Measurements from ENCODE around the gene ADGB. TPM values are rescaled to one million over a fixed set of nuclear protein-coding genes. Genes with fewer than 3 reads are reported as not detected.

The ADGB gene
- total RNA-seq (2022), result not detected in 2 replicates
- percentile 0 among the genes with signal in this experiment for Bru-seq, nascent RNA
- percentile 0 among the genes with signal in this experiment for BruChase-seq, experiment 1, labeled RNA remaining after a 6-hour chase
- BruChase-seq, experiment 2, labeled RNA remaining after a 2-hour chase, result percentile 2 among the genes with signal in this experiment
- long read RNA-seq, result 0 reads

- no peak for TF ChIP-seq CTCF (IDR thresholded peaks at IDR 0.05; ENCODE audit: unreplicated experiment)
- Mint-ChIP-seq H3K27ac (ENCODE audit: unreplicated experiment) (no peak within 1 kb of the TSS), H3K36me3 (ENCODE audit: insufficient read depth, unreplicated experiment) (no peaks in the 10 kb centered on the region), H3K4me1 (ENCODE audit: low read depth, unreplicated experiment) (no peaks in the 10 kb centered on the region), H3K9me3 (ENCODE audit: low read depth, unreplicated experiment) (no peaks in the 10 kb centered on the region), H3K4me3 (ENCODE audit: low read depth, unreplicated experiment) (no peak within 1 kb of the TSS), H3K27me3 (ENCODE audit: unreplicated experiment) (no peaks in the 10 kb centered on the region)
- intact Hi-C loops (cut with micrococcal nuclease; ENCODE audit: unreplicated experiment), result no loop called here
- peak; percentile 5 for DNase-seq
- no TSS peak for BruUV-seq (replicated peaks)
- CTCF ChIA-PET, result no interaction called here
Observed at GRCh38 chr6:146598772-146599405, at the start of gene ADGB. Gene ADGB, plus strand, starts transcription at chr6:146598972. Its CDS starts 69 bp downstream, at chr6:146599041.

- no peaks in the 10 kb centered on the region for H3K4me1 Mint-ChIP-seq (ENCODE audit: low read depth, unreplicated experiment)
- CTCF ChIA-PET, result no interaction called here
- no peaks in the 10 kb centered on the region for H3K9me3 Mint-ChIP-seq (ENCODE audit: low read depth, unreplicated experiment)
Observed at GRCh38 chr6:146550911-146551310, 47.9 kb upstream of the ADGB start.

GRCh38 chr6:146551545-146551944 lies 47.2 kb upstream of the ADGB start:
- no peaks in the 10 kb centered on the region for H3K4me1 Mint-ChIP-seq (ENCODE audit: low read depth, unreplicated experiment)
- no peak for DNase-seq
- intact Hi-C loops (cut with micrococcal nuclease; ENCODE audit: unreplicated experiment), result no loop called here
- no peaks in the 10 kb centered on the region for H3K9me3 Mint-ChIP-seq (ENCODE audit: low read depth, unreplicated experiment)
- no TSS peak for BruUV-seq (replicated peaks)
- no peak for TF ChIP-seq CTCF (IDR thresholded peaks at IDR 0.05; ENCODE audit: unreplicated experiment)
- CTCF ChIA-PET, result no interaction called here
- no peaks in the 10 kb centered on the region for H3K27me3 Mint-ChIP-seq (ENCODE audit: unreplicated experiment)
- peaks cover 20% of the 10 kb centered on the region for H3K36me3 Mint-ChIP-seq (ENCODE audit: insufficient read depth, unreplicated experiment)
- peak overlapping the region; percentile 49 for H3K4me3 Mint-ChIP-seq (ENCODE audit: low read depth, unreplicated experiment)
- peak overlapping the region; percentile 69 for H3K27ac Mint-ChIP-seq (ENCODE audit: unreplicated experiment)

More at GRCh38 chr6:146550911-146551310, 47.9 kb upstream of the ADGB start:
- no peak for DNase-seq
- no TSS peak for BruUV-seq (replicated peaks)
- peaks cover 22% of the 10 kb centered on the region for H3K36me3 Mint-ChIP-seq (ENCODE audit: insufficient read depth, unreplicated experiment)
- H3K27ac Mint-ChIP-seq (ENCODE audit: unreplicated experiment), result peak overlapping the region; percentile 69
- TF ChIP-seq CTCF (IDR thresholded peaks at IDR 0.05; ENCODE audit: unreplicated experiment), result no peak
- H3K27me3 Mint-ChIP-seq (ENCODE audit: unreplicated experiment), result no peaks in the 10 kb centered on the region
- peak overlapping the region; percentile 49 for H3K4me3 Mint-ChIP-seq (ENCODE audit: low read depth, unreplicated experiment)
- intact Hi-C loops (cut with micrococcal nuclease; ENCODE audit: unreplicated experiment), result no loop called here

GRCh38 chr6:146553377-146554135 lies 45.2 kb upstream of the ADGB start:
- no TSS peak for BruUV-seq (replicated peaks)
- no peak overlapping the region for H3K4me3 Mint-ChIP-seq (ENCODE audit: low read depth, unreplicated experiment)
- TF ChIP-seq CTCF (IDR thresholded peaks at IDR 0.05; ENCODE audit: unreplicated experiment), result no peak
- no peaks in the 10 kb centered on the region for H3K9me3 Mint-ChIP-seq (ENCODE audit: low read depth, unreplicated experiment)
- no peaks in the 10 kb centered on the region for H3K27me3 Mint-ChIP-seq (ENCODE audit: unreplicated experiment)
- H3K27ac Mint-ChIP-seq (ENCODE audit: unreplicated experiment), result no peak overlapping the region
- CTCF ChIA-PET, result no interaction called here
- H3K4me1 Mint-ChIP-seq (ENCODE audit: low read depth, unreplicated experiment), result no peaks in the 10 kb centered on the region
- intact Hi-C loops (cut with micrococcal nuclease; ENCODE audit: unreplicated experiment), result no loop called here
- H3K36me3 Mint-ChIP-seq (ENCODE audit: insufficient read depth, unreplicated experiment), result peaks cover 17% of the 10 kb centered on the region
- no peak for DNase-seq

Data from Calu3 (cell line).